T-cell (primary cell): ENCODE measurements around the gene SNAP47. TPM values are rescaled to one million over a fixed set of nuclear protein-coding genes. Genes with fewer than 3 reads are reported as not detected.
A peak's percentile ranks its signal among the peaks of the same experiment; 100 is the strongest.

Source experiments
- ATAC-seq, 4 experiments: fragments of 200-7000 bp in 3 of 4; fragments of 150-1000 bp in 1 of 4; cut with Tn5 transposase; replicated peaks in 1 of 4; 1 replicate in 3 of 4; 2 replicates in 1 of 4; pipeline ENCODE4 v1.10.0; 2021; ENCODE audit warnings: moderate library complexity in 3 of 4, mild to moderate bottlenecking in 2 of 4, moderate number of reproducible peaks in 1 of 4
- CTCF ChIA-PET, 2 donors: fragments of 300-600 bp; sonication (Branson Sonifier 250); formaldehyde crosslinking; loops; one replicate each; lab custom pipeline; 2022; ENCODE audit warnings: antibody characterized with exemption in 2 of 2; lab: Charles Lee
- POLR2A ChIA-PET, 2 donors: fragments of 300-600 bp; sonication (Branson Sonifier 250); formaldehyde crosslinking; loops; one replicate each; lab custom pipeline; 2022; ENCODE audit warnings: antibody characterized with exemption in 2 of 2; lab: Charles Lee
- DNase-seq, 35 experiments: peaks; one replicate each; pipeline versions ENCODE4 v3.0.0 to v3.0.0-alpha.2; 2013 to 2023
- H3K27ac ChIP-seq: one replicate; pipeline ENCODE4 v1.5.1; 2013; ENCODE audit warnings: low read length
- H3K27me3 ChIP-seq, 2 experiments: replicated peaks in 1 of 2; 1 replicate in 1 of 2; 2 replicates in 1 of 2; pipeline versions ENCODE4 v1.6.1 to v1.7.0; 2013; ENCODE audit warnings: low read length in 1 of 2, mixed read lengths in 1 of 2; ENCODE audit not compliant: control insufficient read depth in 2 of 2, insufficient read depth in 2 of 2; ENCODE audit errors: extremely low read depth in 1 of 2
- H3K36me3 ChIP-seq, 2 donors: 1 replicate in 1 of 2; 2 replicates in 1 of 2; pipeline versions ENCODE4 v1.6.1 to v1.7.0; 2013; ENCODE audit warnings: low read length in 1 of 2; ENCODE audit not compliant: control insufficient read depth in 2 of 2, insufficient read depth in 1 of 2; ENCODE audit errors: extremely low read depth in 1 of 2
- H3K4me1 ChIP-seq, 2 experiments: 1 replicate in 1 of 2; 2 replicates in 1 of 2; pipeline versions ENCODE4 v1.6.1 to v1.7.0; 2013; ENCODE audit warnings: low read length in 2 of 2, mixed read lengths in 1 of 2; ENCODE audit not compliant: insufficient read depth in 2 of 2, control insufficient read depth in 1 of 2; ENCODE audit errors: extremely low read depth in 1 of 2
- H3K4me3 ChIP-seq, 2 donors: 1 replicate in 1 of 2; 2 replicates in 1 of 2; pipeline versions ENCODE4 v1.5.1 to v1.7.0; 2013; ENCODE audit warnings: mild to moderate bottlenecking in 2 of 2, low read length in 1 of 2, moderate library complexity in 1 of 2; ENCODE audit not compliant: control insufficient read depth in 1 of 2; ENCODE audit errors: extremely low read depth in 1 of 2
- H3K9me3 ChIP-seq: 2 replicates; pipeline ENCODE4 v1.7.0; 2013
- H3K27ac Mint-ChIP-seq, 2 donors: one replicate each; pipeline ENCODE4 v1.8.0; 2020 to 2021; ENCODE audit warnings: mild to moderate bottlenecking in 2 of 2, mixed read lengths in 2 of 2
- H3K27me3 Mint-ChIP-seq, 2 donors: one replicate each; pipeline ENCODE4 v1.8.0; 2021 to 2022; ENCODE audit warnings: mixed read lengths in 2 of 2
- H3K36me3 Mint-ChIP-seq: one replicate; pipeline ENCODE4 v1.8.0; 2021; ENCODE audit warnings: mixed read lengths
- H3K4me1 Mint-ChIP-seq, 3 donors: one replicate each; pipeline ENCODE4 v1.8.0; 2020 to 2022; ENCODE audit warnings: mixed read lengths in 3 of 3, mild to moderate bottlenecking in 1 of 3
- H3K4me3 Mint-ChIP-seq, 3 donors: one replicate each; pipeline ENCODE4 v1.8.0; 2020 to 2022; ENCODE audit warnings: mild to moderate bottlenecking in 3 of 3, mixed read lengths in 3 of 3, moderate library complexity in 3 of 3
- H3K9me3 Mint-ChIP-seq, 3 donors: one replicate each; pipeline ENCODE4 v1.8.0; 2020 to 2022; ENCODE audit warnings: mixed read lengths in 3 of 3
- WGBS: methylation state at CpG from one replicate; pipeline ENCODE4 v1.1.5; 2013; ENCODE audit warnings: missing lambda C conversion rate; ENCODE audit not compliant: insufficient coverage; 5-methylcytosine and 5-hydroxymethylcytosine counted together
- total RNA-seq, 35 experiments: library from RNA in 6 of 35; stranded (reverse) in 6 of 35; fragments of 120-200 nt in 1 of 35; gene quantifications; one replicate each; pipeline versions ENCODE4 v1.2.1 to v1.2.4 and lab custom pipeline; 2013 to 2026

Gene SNAP47
- total RNA-seq, 5 donors from 2014 or later (not counting 1 experiment from before 2014, with no cell fraction given), result 20.1 to 35.6 (median 30.7) TPM

DNA sequence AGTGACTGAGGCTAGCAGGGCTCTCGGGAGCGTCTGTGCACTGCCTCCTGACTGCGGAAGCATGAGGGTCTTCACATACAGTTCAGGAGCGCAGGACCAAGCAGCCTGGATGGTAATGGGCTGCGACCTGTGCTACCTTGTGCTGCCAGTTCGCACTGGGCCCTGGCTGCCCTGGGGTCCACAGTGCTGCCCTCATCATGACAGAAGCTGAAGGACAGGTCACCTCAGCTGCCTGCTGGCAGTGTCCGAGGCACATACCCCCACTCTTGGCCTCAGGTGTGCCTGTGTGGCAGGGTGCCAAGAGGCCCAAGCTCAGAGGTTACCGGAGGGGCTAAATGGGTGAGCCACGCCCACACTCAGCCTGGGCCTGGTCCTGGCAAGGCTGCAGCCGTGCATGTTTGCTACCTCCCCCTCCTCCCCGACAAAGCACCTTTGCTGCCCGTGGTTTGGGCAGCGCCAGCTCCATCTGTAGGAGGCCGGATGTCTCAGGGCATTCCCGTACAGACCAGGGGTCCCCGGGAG is 4.5 kb upstream of the SNAP47 start:
- ChIA-PET CTCF (no interaction called here), POLR2A (interaction anchor here in 1 of 2 donors (0.6 kb wide), 1 partner anchor 1662 kb away, joined by 5 read pairs; no protein-coding TSS in a partner anchor)
- Mint-ChIP-seq H3K36me3 (no peaks in the 10 kb centered on the region), H3K4me1 (peaks cover 44 to 49% (median 44%) of the 10 kb centered on the region in 3 donors), H3K27me3 (no peaks in the 10 kb centered on the region), H3K27ac (peak overlapping the region in 1 of 2 donors; percentile 79), H3K4me3 (peak overlapping the region in 2 of 3 donors; percentile 53 to 81), H3K9me3 (no peaks in the 10 kb centered on the region)
- DNase-seq (no peak), ATAC-seq (no peak)
- Histone ChIP-seq H3K9me3 (no peaks in the 10 kb centered on the region), H3K4me1 (peaks cover 10 to 46% of the 10 kb centered on the region in 2 experiments), H3K27me3 (peaks cover 0 to 2% of the 10 kb centered on the region in 2 experiments), H3K36me3 (peaks cover 7 to 12% of the 10 kb centered on the region in 2 donors), H3K4me3 (no peak overlapping the region), H3K27ac (no peak overlapping the region)
- WGBS, result 89% methylated on average over 16 of the region's 16 CpGs

- H3K27ac ChIP-seq, result no peak overlapping the region
- no peaks in the 10 kb centered on the region for H3K27me3 Mint-ChIP-seq
- no peaks in the 10 kb centered on the region for H3K9me3 Mint-ChIP-seq
- H3K4me3 Mint-ChIP-seq, result no peak overlapping the region
- H3K36me3 ChIP-seq, result peaks cover 7 to 12% of the 10 kb centered on the region in 2 donors
- DNase-seq (no peak), ATAC-seq (no peak)
- H3K36me3 Mint-ChIP-seq, result no peaks in the 10 kb centered on the region
- peaks cover 47 to 54% (median 50%) of the 10 kb centered on the region in 3 donors for H3K4me1 Mint-ChIP-seq
- ChIA-PET CTCF (interaction anchor here in 1 of 2 donors (0.5 kb wide), 1 partner anchor 30 kb away, joined by 3 read pairs; no protein-coding TSS in a partner anchor), POLR2A (no interaction called here)
- no peaks in the 10 kb centered on the region for H3K9me3 ChIP-seq
- WGBS, result 99% methylated on average over 10 of the region's 11 CpGs
- no peak overlapping the region for H3K4me3 ChIP-seq
- peaks cover 0 to 2% of the 10 kb centered on the region in 2 experiments for H3K27me3 ChIP-seq
- peaks cover 13 to 52% of the 10 kb centered on the region in 2 experiments for H3K4me1 ChIP-seq
- H3K27ac Mint-ChIP-seq, result no peak overlapping the region
Measured at GRCh38 chr1:227731241-227731677, 4.0 kb upstream of the SNAP47 start.

GRCh38 chr1:227731696-227732585 is 3.3 kb upstream of the SNAP47 start:
- peaks cover 50 to 59% (median 55%) of the 10 kb centered on the region in 3 donors for H3K4me1 Mint-ChIP-seq
- ATAC-seq (no peak), DNase-seq (no peak)
- ChIA-PET POLR2A (interaction anchor here in 1 of 2 donors (0.5 kb wide), 1 partner anchor 205 kb away, joined by 3 read pairs; no protein-coding TSS in a partner anchor), CTCF (interaction anchor here in 1 of 2 donors (0.5 to 0.6 kb wide), 2 partner anchors 11 to 30 kb away, joined by 3 to 4 read pairs; no protein-coding TSS in a partner anchor)
- Histone ChIP-seq H3K4me1 (peaks cover 14 to 58% of the 10 kb centered on the region in 2 experiments), H3K27me3 (peaks cover 0 to 2% of the 10 kb centered on the region in 2 experiments), H3K9me3 (no peaks in the 10 kb centered on the region), H3K4me3 (no peak overlapping the region), H3K36me3 (peaks cover 7 to 12% of the 10 kb centered on the region in 2 donors), H3K27ac (no peak overlapping the region)
- no peaks in the 10 kb centered on the region for H3K9me3 Mint-ChIP-seq
- WGBS, result 92% methylated on average over 18 of the region's 19 CpGs
- H3K27ac Mint-ChIP-seq, result no peak overlapping the region
- no peak overlapping the region for H3K4me3 Mint-ChIP-seq
- no peaks in the 10 kb centered on the region for H3K27me3 Mint-ChIP-seq
- no peaks in the 10 kb centered on the region for H3K36me3 Mint-ChIP-seq

DNA sequence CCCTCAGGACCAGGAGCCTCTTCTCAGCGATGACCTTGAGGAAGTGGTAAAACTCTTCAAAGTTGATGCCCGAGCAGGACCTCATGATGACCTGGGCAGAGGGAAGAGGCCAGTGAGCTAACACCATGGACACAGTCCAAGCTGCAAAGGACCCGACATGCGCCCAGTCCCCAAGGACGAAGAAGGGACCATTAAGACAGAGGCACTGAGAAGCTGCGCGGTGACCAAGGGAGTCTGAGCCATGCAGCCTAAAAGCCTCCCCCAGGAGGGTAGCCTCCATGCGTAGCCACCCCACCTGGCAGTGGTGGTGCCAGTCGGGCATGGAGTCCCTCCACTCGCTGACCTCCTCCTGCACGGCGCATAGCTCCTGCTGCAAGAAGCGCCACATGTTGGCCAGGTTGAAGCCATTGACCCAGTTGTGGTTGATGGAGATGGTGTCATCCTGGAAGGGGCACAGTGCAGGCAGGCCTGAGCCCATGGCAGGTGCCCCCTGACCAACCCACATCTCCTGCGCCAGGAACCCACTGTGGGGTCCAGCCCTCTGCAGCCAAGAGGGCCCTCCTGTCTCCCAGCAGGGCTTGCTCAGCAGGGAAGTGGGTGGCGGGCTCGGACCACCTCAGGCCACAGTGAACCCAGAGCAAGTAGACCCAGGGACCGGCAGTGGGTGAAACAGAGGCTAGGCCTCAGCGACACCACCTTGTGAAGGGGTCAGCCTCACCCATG is 2.5 kb upstream of the SNAP47 start:
- H3K36me3 Mint-ChIP-seq, result no peaks in the 10 kb centered on the region
- H3K27ac Mint-ChIP-seq, result no peak overlapping the region
- H3K4me1 Mint-ChIP-seq, result peaks cover 58 to 66% (median 62%) of the 10 kb centered on the region in 3 donors
- H3K27ac ChIP-seq, result no peak overlapping the region
- DNase-seq (no peak), ATAC-seq (no peak)
- H3K4me3 ChIP-seq, result no peak overlapping the region
- H3K9me3 ChIP-seq, result no peaks in the 10 kb centered on the region
- CTCF ChIA-PET, result interaction anchor here in 1 of 2 donors (0.6 kb wide), 1 partner anchor 12 kb away, joined by 4 read pairs; no protein-coding TSS in a partner anchor
- peaks cover 14 to 58% of the 10 kb centered on the region in 2 experiments for H3K4me1 ChIP-seq
- 85% methylated on average over 9 of the region's 18 CpGs for WGBS
- peaks cover 7 to 12% of the 10 kb centered on the region in 2 donors for H3K36me3 ChIP-seq
- H3K27me3 ChIP-seq, result no peaks in the 10 kb centered on the region
- POLR2A ChIA-PET, result interaction anchor here in 1 of 2 donors (0.5 kb wide), 1 partner anchor 204 kb away, joined by 3 read pairs; no protein-coding TSS in a partner anchor
- H3K4me3 Mint-ChIP-seq, result peak overlapping the region in 2 of 3 donors; percentile 45 to 92
- no peaks in the 10 kb centered on the region for H3K9me3 Mint-ChIP-seq
- H3K27me3 Mint-ChIP-seq, result no peaks in the 10 kb centered on the region

GRCh38 chr1:227733309-227733705 is 1.9 kb upstream of the SNAP47 start:
- Histone ChIP-seq H3K4me1 (peaks cover 14 to 54% of the 10 kb centered on the region in 2 experiments), H3K27ac (no peak overlapping the region), H3K9me3 (no peaks in the 10 kb centered on the region), H3K4me3 (no peak overlapping the region), H3K27me3 (no peaks in the 10 kb centered on the region), H3K36me3 (peaks cover 7 to 12% of the 10 kb centered on the region in 2 donors)
- H3K36me3 Mint-ChIP-seq, result no peaks in the 10 kb centered on the region
- peaks cover 54 to 60% (median 60%) of the 10 kb centered on the region in 3 donors for H3K4me1 Mint-ChIP-seq
- no peak for DNase-seq
- no peak overlapping the region for H3K27ac Mint-ChIP-seq
- ATAC-seq, result no peak
- ChIA-PET CTCF (no interaction called here), POLR2A (no interaction called here)
- no peaks in the 10 kb centered on the region for H3K27me3 Mint-ChIP-seq
- no peaks in the 10 kb centered on the region for H3K9me3 Mint-ChIP-seq
- 100% methylated on average over 4 of the region's 15 CpGs for WGBS
- H3K4me3 Mint-ChIP-seq, result peak overlapping the region; percentile 69 to 92 (median 83)
